LNCAP (cell line): ENCODE data around the gene PRKD2.

Source experiments
- CTCF ChIP-seq: fragments of 450-650 bp; IDR thresholded peaks from 2 replicates; pipeline ENCODE4 v1.5.1; 2017; ENCODE audit warnings: mild to moderate bottlenecking

The PRKD2 gene

GRCh38 chr19:46646402-46646801, 70.5 kb downstream of the PRKD2 start:
- no peak for TF ChIP-seq CTCF

- TF ChIP-seq CTCF: no peak
These were observed 72.2 kb downstream of the PRKD2 start for GRCh38 chr19:46644720-46645119.

GRCh38 chr19:46640656-46641055, 76.3 kb downstream of the PRKD2 start:
- no peak for TF ChIP-seq CTCF

- no peak for TF ChIP-seq CTCF
These were observed 77.3 kb downstream of the PRKD2 start for GRCh38 chr19:46639358-46640182.

- TF ChIP-seq CTCF: no peak
These were observed 79.7 kb downstream of the PRKD2 start for GRCh38 chr19:46637224-46637623.

- no peak for TF ChIP-seq CTCF
These were observed 80.8 kb downstream of the PRKD2 start, which contains the start of gene GNG8 for GRCh38 chr19:46635920-46636761. Gene GNG8 (minus strand): TSS chr19:46636202. CDS start chr19:46634682, 1,520 bp downstream.

GRCh38 chr19:46634656-46635218, 82.2 kb downstream of the PRKD2 start:
- TF ChIP-seq CTCF: no peak
